Skeletal muscle satellite cell (primary cell): ENCODE results near the gene ADD1.

Experiments
- H3K27me3 ChIP-seq: 2 replicates; pipeline ENCODE4 v1.7.0; 2013; ENCODE audit warnings: low read length; ENCODE audit not compliant: control insufficient read depth, insufficient read depth
- H3K36me3 ChIP-seq: 2 replicates; pipeline ENCODE4 v1.7.0; 2013; ENCODE audit warnings: mild to moderate bottlenecking, control low read depth, low read length; ENCODE audit not compliant: insufficient read depth
- H3K4me1 ChIP-seq: 2 replicates; pipeline ENCODE4 v1.7.0; 2013; ENCODE audit warnings: low read length; ENCODE audit not compliant: control insufficient read depth, insufficient read depth
- H3K4me2 ChIP-seq: 2 replicates; pipeline ENCODE4 v1.7.0; 2013; ENCODE audit warnings: mild to moderate bottlenecking, low read length
- H3K4me3 ChIP-seq: 2 replicates; pipeline ENCODE4 v1.7.0; 2013; ENCODE audit warnings: low read length
- H3K9ac ChIP-seq: 2 replicates; pipeline ENCODE4 v1.7.0; 2013; ENCODE audit warnings: mild to moderate bottlenecking, low read depth, low read length, moderate library complexity
- H3K9me3 ChIP-seq: replicated peaks from 2 replicates; pipeline ENCODE4 v1.7.0; 2013; ENCODE audit warnings: mild to moderate bottlenecking, control low read depth, low read length

Gene ADD1

DNA sequence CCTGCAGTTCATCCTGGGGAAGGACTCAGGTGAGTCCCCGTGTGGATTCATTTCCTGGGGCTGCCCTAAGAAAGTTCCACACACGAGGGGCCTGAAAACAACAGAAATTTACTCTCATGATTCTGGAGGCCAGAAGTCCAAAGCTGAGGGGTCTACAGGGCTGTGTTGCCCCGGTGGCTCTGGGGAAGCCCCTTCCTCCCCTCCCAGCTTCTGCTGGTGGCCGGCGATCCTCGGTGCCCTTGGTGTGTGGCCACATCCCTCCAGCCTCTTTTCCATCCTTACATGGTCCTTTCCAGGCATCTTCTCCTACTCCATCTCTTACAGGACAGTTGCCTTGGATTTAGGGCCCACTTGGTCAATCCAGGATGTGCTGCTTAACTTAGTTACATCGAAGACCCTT is 35.6 kb upstream of the ADD1 start:
- H3K36me3 ChIP-seq = peaks cover 5% of the 10 kb centered on the region
- peaks cover 26% of the 10 kb centered on the region for H3K4me1 ChIP-seq
- H3K4me2 ChIP-seq = no peak overlapping the region
- no peak overlapping the region for H3K4me3 ChIP-seq
- H3K27me3 ChIP-seq = no peaks in the 10 kb centered on the region
- no peak overlapping the region for H3K9ac ChIP-seq
- H3K9me3 ChIP-seq = no peaks in the 10 kb centered on the region

DNA sequence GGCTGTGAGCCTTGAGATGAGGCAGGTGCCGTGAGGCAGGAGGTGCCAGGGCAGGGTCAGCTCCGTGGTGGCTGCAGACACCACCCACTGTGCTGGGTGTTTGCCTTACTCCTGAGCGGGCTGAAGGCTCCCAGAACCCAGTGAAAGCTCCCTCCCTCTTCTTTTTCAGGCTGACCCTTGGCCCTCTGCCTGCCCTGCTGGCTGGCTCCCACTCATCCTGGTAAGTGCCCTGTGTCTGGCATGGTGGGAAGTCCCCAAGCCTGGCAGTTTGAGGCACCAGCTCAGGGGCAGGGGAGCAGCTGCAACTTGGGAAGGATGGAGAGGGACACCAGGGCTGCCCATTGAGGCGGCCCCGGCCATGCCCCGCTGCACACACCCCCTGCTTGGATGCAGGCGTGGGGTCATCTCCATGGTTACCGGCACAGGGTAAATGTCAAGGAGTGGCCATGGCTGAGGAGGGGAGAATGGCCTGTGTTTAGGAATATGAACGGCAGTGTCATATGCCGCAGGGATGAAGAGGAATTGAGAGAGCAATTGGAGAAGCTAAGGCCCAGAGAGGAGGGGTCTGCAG is 33.9 kb upstream of the ADD1 start:
- no peaks in the 10 kb centered on the region for H3K9me3 ChIP-seq
- no peaks in the 10 kb centered on the region for H3K27me3 ChIP-seq
- H3K36me3 ChIP-seq = peaks cover 9% of the 10 kb centered on the region
- peaks cover 34% of the 10 kb centered on the region for H3K4me1 ChIP-seq
- no peak overlapping the region for H3K4me2 ChIP-seq
- no peak overlapping the region for H3K4me3 ChIP-seq
- no peak overlapping the region for H3K9ac ChIP-seq

DNA sequence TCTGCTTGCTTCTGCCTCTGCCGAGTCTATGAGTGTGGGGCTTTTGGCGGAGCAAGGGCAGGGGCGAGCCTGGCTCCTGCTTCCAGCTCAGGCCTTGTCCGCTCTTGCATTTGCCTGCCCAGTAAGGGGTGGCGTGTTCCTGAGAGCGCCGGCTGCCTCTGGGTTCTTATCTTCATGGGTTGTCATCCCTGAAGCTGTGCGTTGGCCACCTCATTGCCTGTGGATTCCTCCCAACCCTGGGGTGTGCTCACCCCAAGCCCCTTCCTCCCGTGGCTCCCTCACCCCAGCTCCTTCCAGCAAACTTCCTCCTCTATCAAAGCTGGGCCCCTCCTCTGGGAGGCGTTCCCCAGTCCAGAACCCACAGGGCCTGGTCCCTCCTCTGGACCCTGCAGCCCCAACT is 33.3 kb upstream of the ADD1 start:
- H3K4me1 ChIP-seq = peaks cover 34% of the 10 kb centered on the region
- H3K36me3 ChIP-seq = peaks cover 14% of the 10 kb centered on the region
- H3K9ac ChIP-seq = no peak overlapping the region
- no peak overlapping the region for H3K4me2 ChIP-seq
- no peak overlapping the region for H3K4me3 ChIP-seq
- no peaks in the 10 kb centered on the region for H3K27me3 ChIP-seq
- H3K9me3 ChIP-seq = no peaks in the 10 kb centered on the region

DNA sequence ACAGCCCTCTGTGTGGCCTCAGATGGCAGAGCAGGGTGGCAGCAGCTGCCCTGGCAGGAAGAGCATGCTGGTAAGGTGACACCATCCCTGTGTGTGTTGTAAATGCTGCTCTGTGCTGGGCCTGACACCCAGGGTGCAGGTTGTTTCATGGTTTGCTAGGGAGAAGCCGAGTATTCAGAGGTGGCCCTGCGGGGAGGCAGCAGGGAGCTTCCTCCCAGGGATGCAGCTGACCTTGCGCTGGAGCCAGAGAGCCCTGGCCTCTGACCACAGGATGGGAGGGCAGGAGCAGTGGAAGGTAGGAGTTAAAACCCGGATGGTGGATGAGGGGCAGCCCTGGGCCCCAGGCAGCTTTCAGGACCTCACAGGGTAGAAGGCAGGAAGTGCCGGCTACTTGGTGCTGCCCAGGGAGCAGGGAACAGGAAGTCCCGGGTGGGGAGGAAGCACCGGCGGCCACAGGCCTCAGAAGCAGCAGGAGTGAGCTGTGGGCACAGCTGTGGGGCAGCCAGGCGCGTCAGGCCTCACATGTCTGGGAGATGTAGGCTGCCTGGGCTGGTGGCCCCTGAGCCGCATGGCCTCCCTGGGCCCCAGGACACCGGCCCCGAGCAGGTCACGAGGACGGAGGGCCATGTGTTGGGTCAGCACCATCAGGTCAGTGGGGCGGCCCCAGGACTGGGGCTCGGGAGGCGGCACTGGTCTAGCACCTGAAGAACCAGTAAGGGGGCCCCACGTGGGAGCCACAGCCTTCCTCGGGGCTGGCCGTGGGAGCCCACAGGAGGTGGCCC is 31.6 kb upstream of the ADD1 start:
- H3K4me1 ChIP-seq = peaks cover 28% of the 10 kb centered on the region
- H3K27me3 ChIP-seq = no peaks in the 10 kb centered on the region
- H3K36me3 ChIP-seq = peaks cover 18% of the 10 kb centered on the region
- H3K9me3 ChIP-seq = no peaks in the 10 kb centered on the region
- peak overlapping the region; percentile 76 for H3K4me3 ChIP-seq
- peak overlapping the region; percentile 94 for H3K4me2 ChIP-seq
- peak overlapping the region; percentile 87 for H3K9ac ChIP-seq

DNA sequence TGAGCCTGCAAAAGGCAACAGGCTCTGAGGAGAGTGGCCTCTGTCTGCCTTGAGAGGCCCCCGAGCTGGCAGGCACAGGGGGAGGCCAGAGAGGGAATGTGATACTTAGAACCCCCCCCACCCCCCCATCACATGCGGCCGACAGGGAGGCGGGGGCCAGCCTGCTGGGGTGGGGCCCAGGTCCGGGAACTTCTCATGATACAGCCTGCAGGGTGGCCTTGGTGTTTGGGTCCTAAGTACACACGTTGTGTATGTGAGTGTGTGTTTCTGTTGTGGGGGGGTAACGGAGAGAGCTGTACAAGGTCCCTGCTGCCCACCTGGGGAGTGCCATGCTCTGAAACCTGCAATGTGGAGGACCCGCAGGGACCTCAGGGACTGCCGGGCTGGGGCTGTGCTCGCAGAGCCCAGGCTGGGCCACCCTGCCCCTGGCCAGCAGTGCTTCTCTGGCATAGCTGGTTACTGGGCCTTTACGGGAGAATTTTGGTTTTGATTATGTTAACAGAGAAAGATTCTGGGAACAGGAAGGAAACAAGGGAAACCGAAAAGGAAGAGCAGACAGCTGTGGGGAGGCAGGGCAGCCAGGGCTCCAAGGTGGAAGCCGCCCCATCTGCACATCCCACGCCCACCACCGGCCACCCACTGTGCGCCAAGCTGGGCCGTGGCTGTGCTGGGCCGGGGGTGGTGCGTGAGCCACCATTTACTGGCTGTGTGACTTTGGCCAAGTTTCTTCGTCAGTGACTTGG is 30.9 kb upstream of the ADD1 start:
- no peaks in the 10 kb centered on the region for H3K27me3 ChIP-seq
- H3K4me3 ChIP-seq = peak overlapping the region; percentile 76
- H3K36me3 ChIP-seq = peaks cover 18% of the 10 kb centered on the region
- H3K4me1 ChIP-seq = peaks cover 32% of the 10 kb centered on the region
- no peaks in the 10 kb centered on the region for H3K9me3 ChIP-seq
- H3K4me2 ChIP-seq = peak overlapping the region; percentile 94
- peak overlapping the region; percentile 87 for H3K9ac ChIP-seq

- Histone ChIP-seq H3K4me1 (peaks cover 34% of the 10 kb centered on the region), H3K9me3 (no peaks in the 10 kb centered on the region), H3K27me3 (no peaks in the 10 kb centered on the region), H3K9ac (peak overlapping the region; percentile 87), H3K36me3 (peaks cover 18% of the 10 kb centered on the region), H3K4me3 (peak overlapping the region; percentile 76), H3K4me2 (peak overlapping the region; percentile 94)
Observed at GRCh38 chr4:2813446-2814405, 29.9 kb upstream of the ADD1 start.

DNA sequence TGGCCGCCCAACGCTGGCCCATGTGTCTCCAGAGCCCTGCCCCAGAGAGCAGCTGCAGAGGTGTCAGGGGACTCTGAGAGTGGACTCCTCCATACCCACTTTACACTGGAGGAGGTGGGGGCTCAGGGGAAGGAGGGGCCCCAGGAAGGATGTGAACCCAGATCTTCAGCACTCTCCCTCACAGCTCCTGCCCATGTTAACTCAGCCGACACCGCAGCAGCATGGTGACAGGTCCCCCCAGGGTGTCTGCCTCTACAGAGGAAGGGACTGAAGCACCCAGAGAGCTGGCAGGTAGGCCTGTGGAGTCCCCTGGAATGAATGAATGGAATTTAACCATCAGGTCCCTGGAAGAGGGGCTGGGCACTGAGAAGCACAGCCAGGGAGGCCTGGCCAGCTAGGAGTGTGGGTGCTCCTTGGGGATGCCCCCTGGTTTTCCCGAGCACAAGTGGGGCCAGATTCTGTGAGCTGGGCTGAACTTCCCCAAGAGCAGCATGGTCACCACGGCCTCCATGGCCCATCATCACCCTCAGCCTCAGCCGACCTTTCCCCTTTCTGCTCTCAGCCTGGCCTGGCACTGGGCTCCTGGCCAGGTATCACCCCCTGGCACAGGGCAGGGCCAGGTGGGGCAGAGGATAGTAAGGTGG is 28.9 kb upstream of the ADD1 start:
- Histone ChIP-seq H3K9me3 (no peaks in the 10 kb centered on the region), H3K4me2 (no peak overlapping the region), H3K9ac (no peak overlapping the region), H3K4me3 (no peak overlapping the region), H3K27me3 (no peaks in the 10 kb centered on the region), H3K36me3 (peaks cover 18% of the 10 kb centered on the region), H3K4me1 (peaks cover 34% of the 10 kb centered on the region)

DNA sequence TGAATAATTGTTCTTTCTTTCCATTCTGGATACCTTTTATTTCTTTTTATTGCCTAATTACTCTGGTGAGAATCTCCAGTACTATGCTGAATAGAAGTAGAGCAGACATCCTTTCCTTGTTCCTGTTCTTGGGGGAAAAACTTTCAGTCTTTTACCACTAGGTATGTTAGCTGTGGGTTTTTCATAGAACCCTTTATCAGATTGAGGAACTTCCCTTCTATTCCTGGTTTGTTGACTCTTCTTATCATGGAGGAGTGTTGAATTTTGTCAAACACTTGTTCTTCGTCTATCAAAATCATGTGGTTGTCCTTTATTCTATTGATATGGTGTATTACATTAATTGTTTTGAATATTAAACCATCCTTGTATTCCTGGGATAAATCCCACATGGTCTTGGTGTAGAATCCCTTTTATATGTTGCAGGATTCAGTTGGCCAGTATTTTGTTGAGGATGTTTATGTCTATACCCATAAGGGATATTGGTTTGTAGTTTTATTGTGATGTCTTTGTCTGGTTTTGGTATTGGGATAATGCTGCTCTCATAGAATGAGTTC is 27.2 kb upstream of the ADD1 start:
- Histone ChIP-seq H3K9me3 (no peaks in the 10 kb centered on the region), H3K36me3 (peaks cover 26% of the 10 kb centered on the region), H3K27me3 (no peaks in the 10 kb centered on the region), H3K4me1 (peaks cover 26% of the 10 kb centered on the region), H3K9ac (no peak overlapping the region), H3K4me2 (no peak overlapping the region), H3K4me3 (no peak overlapping the region)

GRCh38 chr4:2817137-2817536 is 26.5 kb upstream of the ADD1 start:
- Histone ChIP-seq H3K27me3 (no peaks in the 10 kb centered on the region), H3K4me1 (peaks cover 19% of the 10 kb centered on the region), H3K9me3 (no peaks in the 10 kb centered on the region), H3K4me3 (no peak overlapping the region), H3K9ac (no peak overlapping the region), H3K4me2 (peak overlapping the region; percentile 91), H3K36me3 (peaks cover 26% of the 10 kb centered on the region)

GRCh38 chr4:2817701-2818350 is 25.8 kb upstream of the ADD1 start:
- Histone ChIP-seq H3K4me2 (peak overlapping the region; percentile 91), H3K9me3 (no peaks in the 10 kb centered on the region), H3K36me3 (peaks cover 27% of the 10 kb centered on the region), H3K27me3 (no peaks in the 10 kb centered on the region), H3K4me3 (peak overlapping the region; percentile 74), H3K9ac (peak overlapping the region; percentile 84), H3K4me1 (peaks cover 16% of the 10 kb centered on the region)
